SU-DHL-6 (cell line): ENCODE measurements around the gene GGA3.

ENCODE experiments used
- CTCF ChIP-seq: fragments of 200-600 bp; sonication (generic); IDR thresholded peaks from one replicate; pipeline ENCODE4 v1.5.1; 2017; ENCODE audit warnings: antibody characterized with exemption, mild to moderate bottlenecking, low read length, moderate library complexity; ENCODE audit not compliant: insufficient read depth, poor library complexity, severe bottlenecking
- EZH2phosphoT487 ChIP-seq: fragments of 200-600 bp; sonication (generic), shearing (Covaris generic); conservative IDR thresholded peaks from 2 replicates; pipeline ENCODE4 v1.6.1; 2018; ENCODE audit warnings: mild to moderate bottlenecking, antibody characterized with exemption, low read length, moderate library complexity, mixed read lengths

DNA sequence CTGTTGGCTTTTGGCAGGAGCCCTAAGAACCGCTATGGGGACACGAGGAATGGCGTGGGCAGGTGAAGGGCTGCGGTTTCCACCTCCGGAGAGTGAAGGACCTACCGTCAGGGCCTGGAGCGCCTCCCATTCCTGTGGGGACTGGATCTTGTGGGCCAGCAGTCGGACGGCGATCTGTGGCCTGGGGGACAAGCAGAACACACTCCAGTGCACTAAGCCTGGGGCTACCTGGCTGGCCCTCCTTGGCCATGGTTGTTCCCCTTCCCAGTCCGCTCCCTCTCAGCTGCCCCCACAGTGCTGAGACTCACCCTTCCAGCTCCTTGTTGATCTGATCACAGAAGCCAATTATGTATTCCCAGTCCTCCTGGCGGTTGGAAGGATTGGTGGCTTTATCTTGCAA lies 15.0 kb downstream of the GGA3 start:
- no peak for TF ChIP-seq CTCF
- no peak for TF ChIP-seq EZH2phosphoT487
